Measurements from ENCODE around the gene PPID.

DNA sequence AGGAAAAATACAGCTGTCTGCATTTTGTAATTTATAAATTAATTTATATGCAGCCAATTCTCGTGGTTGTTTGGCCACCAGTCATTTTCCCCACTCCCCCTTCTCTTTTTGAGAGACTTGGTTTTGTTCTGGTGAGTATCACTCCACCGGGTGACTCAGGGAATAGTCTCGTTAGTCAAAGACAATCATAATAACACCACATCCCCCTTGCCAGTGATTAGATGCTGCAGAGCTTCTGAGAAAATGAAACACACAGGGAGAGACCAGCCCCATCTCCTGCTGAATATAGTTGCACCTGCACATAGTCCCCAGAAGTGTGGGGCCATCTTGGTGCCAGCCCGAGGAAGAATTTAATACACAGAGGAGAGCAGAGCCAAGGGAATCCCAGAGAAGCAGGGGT, 37.7 kb upstream of the PPID start:
- TF ChIP-seq POLR2A (IDR thresholded peaks at IDR 0.05) = no peak
- no peak for TF ChIP-seq CTCF (IDR thresholded peaks at IDR 0.05)

Measured in lower leg skin (tissue), 3 donors.